ENCODE data around the gene OR3A3. TPM values are rescaled to one million over a fixed set of nuclear protein-coding genes. Genes with fewer than 3 reads are reported as not detected.
"Not testable (repeated sequence)": the region's sequence is repeated elsewhere in the genome, so short reads cannot be mapped to it uniquely, and the experiment has no call there.

The OR3A3 gene
- total RNA-seq, 6 experiments from 2014 or later, result not detected

GRCh38 chr17:3415610-3416009 is 4.4 kb downstream of the OR3A3 start:
- TF ChIP-seq CTCF (IDR thresholded peaks at IDR 0.05), result no peak
- no peak for TF ChIP-seq POLR2A (IDR thresholded peaks at IDR 0.05)
- intact Hi-C loops (cut with DNase I), result no loop called here
- H3K4me1 ChIP-seq, result no peaks in the 10 kb centered on the region
- no peaks in the 10 kb centered on the region for H3K36me3 ChIP-seq
- DNase-seq (no peak), ATAC-seq (no peak)
- no peaks in the 10 kb centered on the region for H3K9me3 ChIP-seq
- no peak overlapping the region for H3K4me3 ChIP-seq
- no peaks in the 10 kb centered on the region for H3K27me3 ChIP-seq
- no peak overlapping the region for H3K27ac ChIP-seq
- 68% methylated on average over 5 of the region's 5 CpGs for WGBS (ENCODE audit: insufficient coverage, low coverage, low lambda C conversion rate, missing lambda C conversion rate)

GRCh38 chr17:3418222-3418621 is 7.1 kb downstream of the OR3A3 start:
- Histone ChIP-seq H3K9me3 (no peaks in the 10 kb centered on the region), H3K27ac (no peak overlapping the region), H3K4me3 (no peak overlapping the region), H3K27me3 (no peaks in the 10 kb centered on the region), H3K4me1 (no peaks in the 10 kb centered on the region), H3K36me3 (no peaks in the 10 kb centered on the region)
- intact Hi-C loops (cut with DNase I), result no loop called here
- TF ChIP-seq POLR2A (IDR thresholded peaks at IDR 0.05) (no peak), CTCF (IDR thresholded peaks at IDR 0.05) (no peak)
- DNase-seq, result no peak
- ATAC-seq, result no peak
- 46% methylated on average over 2 of the region's 2 CpGs for WGBS (ENCODE audit: insufficient coverage, low coverage, low lambda C conversion rate, missing lambda C conversion rate)

- H3K36me3 ChIP-seq; H3K9me3 ChIP-seq; DNase-seq; H3K4me3 ChIP-seq; H3K27me3 ChIP-seq; H3K27ac ChIP-seq; intact Hi-C loops (cut with DNase I); H3K4me1 ChIP-seq: not testable (repeated sequence)
- peak in 1 of 4 donors; percentile 25 for ATAC-seq
- 32% methylated on average over 6 of the region's 7 CpGs for WGBS (ENCODE audit: insufficient coverage, low coverage, low lambda C conversion rate, missing lambda C conversion rate)
Measured at GRCh38 chr17:3433215-3433614, 22.0 kb downstream of the OR3A3 start.

- peaks cover 0 to 3% of the 10 kb centered on the region in 2 donors for H3K27me3 ChIP-seq
- H3K4me3 ChIP-seq, result no peak within 1 kb of the TSS
- whole genome bisulfite sequencing (ENCODE audit: insufficient coverage, low coverage, low lambda C conversion rate, missing lambda C conversion rate), result 60% methylated on average over 3 of the region's 3 CpGs
- TF ChIP-seq POLR2A (IDR thresholded peaks at IDR 0.05), result no peak
- TF ChIP-seq CTCF (IDR thresholded peaks at IDR 0.05), result no peak
- no peaks in the 10 kb centered on the region for H3K9me3 ChIP-seq
- DNase-seq, result no peak
- no peaks in the 10 kb centered on the region for H3K4me1 ChIP-seq
- no peaks in the 10 kb centered on the region for H3K36me3 ChIP-seq
- H3K27ac ChIP-seq, result no peak within 1 kb of the TSS
- ATAC-seq, result no peak
- intact Hi-C loops (cut with DNase I), result no loop called here
Measured at GRCh38 chr17:3433741-3434140, 22.6 kb downstream of the OR3A3 start, which contains the start of gene OR1E2. OR1E2 (minus strand) TSS chr17:3433841; CDS start chr17:3433841, 0 bp downstream.

- H3K9me3 ChIP-seq, result no peaks in the 10 kb centered on the region
- no peak for DNase-seq
- TF ChIP-seq POLR2A (IDR thresholded peaks at IDR 0.05), result no peak
- no peak for TF ChIP-seq CTCF (IDR thresholded peaks at IDR 0.05)
- no peaks in the 10 kb centered on the region for H3K36me3 ChIP-seq
- H3K27me3 ChIP-seq, result peaks cover 0 to 3% of the 10 kb centered on the region in 2 donors
- no peak overlapping the region for H3K4me3 ChIP-seq
- H3K27ac ChIP-seq, result no peak overlapping the region
- no peak for ATAC-seq
- intact Hi-C loops (cut with DNase I), result no loop called here
- 50% methylated on average over 1 of the region's 1 CpG for WGBS (ENCODE audit: insufficient coverage, low coverage, low lambda C conversion rate, missing lambda C conversion rate)
- H3K4me1 ChIP-seq, result no peaks in the 10 kb centered on the region
Measured at GRCh38 chr17:3438368-3438767, 27.2 kb downstream of the OR3A3 start.
